Activated T-cell treated with anti-CD3 and anti-CD28 coated beads for 24 hours (primary cell): ENCODE measurements around the gene MATCAP1.

Experiments
- DNase-seq: peaks from one replicate; pipeline ENCODE4 v3.0.0-alpha.2; 2020; ENCODE audit warnings: low read depth

Gene MATCAP1

GRCh38 chr16:67183627-67184452 lies at the start of gene MATCAP1:
TSS of gene MATCAP1 (minus strand) at chr16:67183963. CDS start at chr16:67180610, 3,353 bp downstream.
- peak; percentile 92 for DNase-seq

GRCh38 chr16:67230809-67231660 lies 47.3 kb upstream of the MATCAP1 start:
- no peak for DNase-seq

GRCh38 chr16:67229906-67230808 lies 46.4 kb upstream of the MATCAP1 start:
- no peak for DNase-seq

- no peak for DNase-seq
These were observed 45.1 kb upstream of the MATCAP1 start for GRCh38 chr16:67228905-67229304.

GRCh38 chr16:67228034-67228785 lies 44.4 kb upstream of the MATCAP1 start:
- no peak for DNase-seq

- no peak for DNase-seq
These were observed 43.8 kb upstream of the MATCAP1 start for GRCh38 chr16:67227567-67227921.

- peak; percentile 99 for DNase-seq
These were observed 43.2 kb upstream of the MATCAP1 start, which contains the start of gene TMEM208 for GRCh38 chr16:67226804-67227566. TSS of gene TMEM208 (plus strand) at chr16:67227130. CDS start at chr16:67227219, 89 bp downstream.

GRCh38 chr16:67226295-67226803 lies 42.6 kb upstream of the MATCAP1 start:
- DNase-seq = no peak

GRCh38 chr16:67223992-67224391 lies 40.2 kb upstream of the MATCAP1 start:
- DNase-seq = no peak

GRCh38 chr16:67216612-67217490 lies 33.1 kb upstream of the MATCAP1 start:
- DNase-seq = no peak

GRCh38 chr16:67215706-67216105 lies 31.9 kb upstream of the MATCAP1 start:
- DNase-seq = no peak

- DNase-seq = no peak
These were observed 29.6 kb upstream of the MATCAP1 start for GRCh38 chr16:67213197-67214019.

GRCh38 chr16:67212766-67213165 lies 29.0 kb upstream of the MATCAP1 start:
- DNase-seq = no peak

- DNase-seq = no peak
These were observed 27.9 kb upstream of the MATCAP1 start for GRCh38 chr16:67211674-67212073.

- no peak for DNase-seq
These were observed 26.5 kb upstream of the MATCAP1 start for GRCh38 chr16:67210069-67210937.

- no peak for DNase-seq
These were observed 25.8 kb upstream of the MATCAP1 start for GRCh38 chr16:67209565-67209964.
